GM23248 (cell line): ENCODE data around the gene ANKRD63.

Experiments used
- EZH2 ChIP-seq: fragments of 200-600 bp; sonication (generic); IDR thresholded peaks from 2 replicates; pipeline ENCODE4 v1.6.1; 2018; ENCODE audit warnings: antibody characterized with exemption, mild to moderate bottlenecking; ENCODE audit not compliant: insufficient read depth, poor library complexity, severe bottlenecking
- EZH2phosphoT487 ChIP-seq: fragments of 200-600 bp; sonication (generic); IDR thresholded peaks from 2 replicates; pipeline ENCODE4 v1.6.1; 2018; ENCODE audit warnings: antibody characterized with exemption, moderate library complexity, mild to moderate bottlenecking, low read depth; ENCODE audit not compliant: insufficient read depth

- TF ChIP-seq EZH2phosphoT487 (no peak), EZH2 (no peak)
Measured at GRCh38 chr15:40273428-40273827, 9.4 kb downstream of the ANKRD63 start.
